NCI-H2171 (cell line): ENCODE measurements around the gene CTBP1.

Source experiments
- DNase-seq: peaks from one replicate; lab custom pipeline; 2025; lab: John Stamatoyannopoulos, UW

CTBP1 gene

GRCh38 chr4:1195891-1196401 is 53.0 kb downstream of the CTBP1 start:
- DNase-seq: no peak

GRCh38 chr4:1195109-1195671 is 53.7 kb downstream of the CTBP1 start:
- DNase-seq: no peak

GRCh38 chr4:1194010-1194900 is 54.7 kb downstream of the CTBP1 start:
- DNase-seq: no peak

- no peak for DNase-seq
Observed at GRCh38 chr4:1193206-1194009, 55.5 kb downstream of the CTBP1 start.

GRCh38 chr4:1192493-1193205 is 56.3 kb downstream of the CTBP1 start:
- no peak for DNase-seq

- DNase-seq: no peak
Observed at GRCh38 chr4:1192091-1192492, 56.8 kb downstream of the CTBP1 start.

GRCh38 chr4:1191621-1192020 is 57.3 kb downstream of the CTBP1 start:
- no peak for DNase-seq

GRCh38 chr4:1187182-1187581 is 61.7 kb downstream of the CTBP1 start:
- DNase-seq: no peak

GRCh38 chr4:1183985-1184773 is 64.8 kb downstream of the CTBP1 start:
- DNase-seq: no peak

GRCh38 chr4:1182313-1182712 is 66.6 kb downstream of the CTBP1 start:
- no peak for DNase-seq

- DNase-seq: no peak
Observed at GRCh38 chr4:1180663-1181062, 68.3 kb downstream of the CTBP1 start.

GRCh38 chr4:1179976-1180375 is 69.0 kb downstream of the CTBP1 start:
- DNase-seq: no peak

- DNase-seq: no peak
Observed at GRCh38 chr4:1179089-1179441, 69.9 kb downstream of the CTBP1 start.

GRCh38 chr4:1178300-1179088 is 70.4 kb downstream of the CTBP1 start:
- no peak for DNase-seq

- no peak for DNase-seq
Observed at GRCh38 chr4:1177274-1178141, 71.4 kb downstream of the CTBP1 start.

- DNase-seq: no peak
Observed at GRCh38 chr4:1176398-1177273, 72.3 kb downstream of the CTBP1 start.

GRCh38 chr4:1175635-1176229 is 73.2 kb downstream of the CTBP1 start:
- DNase-seq: no peak
